Measurements from ENCODE around the gene DAO.

Gene DAO

GRCh38 chr12:108922918-108923317, 43.0 kb downstream of the DAO start:
- no peak for DNase-seq (ENCODE audit: low spot score)
- TF ChIP-seq CTCF (conservative IDR thresholded peaks at IDR 0.05; ENCODE audit: low read depth), result no peak
- no peak overlapping the region for H3K27ac ChIP-seq
- ChIA-PET POLR2A (ENCODE audit: low non-redundant PET) (no interaction called here), CTCF (no interaction called here)

GRCh38 chr12:108928695-108929094, 48.8 kb downstream of the DAO start:
- TF ChIP-seq CTCF (conservative IDR thresholded peaks at IDR 0.05; ENCODE audit: low read depth), result no peak
- no peak for DNase-seq (ENCODE audit: low spot score)
- ChIA-PET CTCF (interaction anchor here (0.7 kb wide), 1 partner anchor 12 kb away, joined by 3 read pairs; no protein-coding TSS in a partner anchor), POLR2A (ENCODE audit: low non-redundant PET) (no interaction called here)
- H3K27ac ChIP-seq, result no peak overlapping the region

GRCh38 chr12:108930155-108930554, 50.3 kb downstream of the DAO start:
- no peak for TF ChIP-seq CTCF (conservative IDR thresholded peaks at IDR 0.05; ENCODE audit: low read depth)
- no peak for DNase-seq (ENCODE audit: low spot score)
- no peak overlapping the region for H3K27ac ChIP-seq
- POLR2A ChIA-PET (ENCODE audit: low non-redundant PET), result no interaction called here
- CTCF ChIA-PET, result no interaction called here

- H3K27ac ChIP-seq, result no peak overlapping the region
- ChIA-PET POLR2A (ENCODE audit: low non-redundant PET) (interaction anchor here (0.7 kb wide), 1 partner anchor 17 kb away, joined by 3 read pairs; no protein-coding TSS in a partner anchor), CTCF (no interaction called here)
- no peak for DNase-seq (ENCODE audit: low spot score)
- no peak for TF ChIP-seq CTCF (conservative IDR thresholded peaks at IDR 0.05; ENCODE audit: low read depth)
Measured at GRCh38 chr12:108930756-108931155, 50.9 kb downstream of the DAO start.

- CTCF ChIA-PET, result no interaction called here
- POLR2A ChIA-PET (ENCODE audit: low non-redundant PET), result no interaction called here
- H3K27ac ChIP-seq, result no peak overlapping the region
- no peak for DNase-seq (ENCODE audit: low spot score)
- no peak for TF ChIP-seq CTCF (conservative IDR thresholded peaks at IDR 0.05; ENCODE audit: low read depth)
Measured at GRCh38 chr12:108933949-108934348, 54.1 kb downstream of the DAO start.

- no peak for DNase-seq (ENCODE audit: low spot score)
- ChIA-PET POLR2A (ENCODE audit: low non-redundant PET) (no interaction called here), CTCF (no interaction called here)
- H3K27ac ChIP-seq, result no peak overlapping the region
- no peak for TF ChIP-seq CTCF (conservative IDR thresholded peaks at IDR 0.05; ENCODE audit: low read depth)
Measured at GRCh38 chr12:108935159-108935763, 55.4 kb downstream of the DAO start.

All from RWPE1 (cell line).